GM19438 (cell line): Measurements from ENCODE around the gene RHBDL2.
"Not testable (repeated sequence)": the region's sequence is repeated elsewhere in the genome, so short reads cannot be mapped to it uniquely, and the experiment has no call there.

Experiments used
- ATAC-seq: cut with Tn5 transposase; IDR thresholded peaks from one replicate; pipeline ENCODE4 v1.9.1; 2021; ENCODE audit warnings: low read depth; ENCODE audit not compliant: unreplicated experiment

The RHBDL2 gene

DNA sequence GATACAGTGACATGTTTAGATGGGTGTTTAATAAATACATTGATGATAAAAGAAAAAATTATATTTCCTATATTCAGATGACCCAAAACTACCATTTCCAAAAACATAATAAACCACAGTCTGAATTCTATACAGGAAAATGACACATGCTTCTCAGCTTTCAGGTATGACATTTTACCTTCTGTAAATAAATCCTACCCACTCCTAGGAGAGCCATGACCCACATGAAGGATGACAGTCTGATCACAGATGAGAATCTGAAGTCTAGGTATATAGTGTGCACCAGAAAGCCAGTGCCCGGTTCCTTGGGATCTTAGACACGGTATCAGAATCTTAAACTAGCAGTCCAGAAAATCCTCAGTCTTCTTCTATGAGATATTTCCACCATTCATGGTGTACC, 56.5 kb downstream of the RHBDL2 start:
- no peak for ATAC-seq

DNA sequence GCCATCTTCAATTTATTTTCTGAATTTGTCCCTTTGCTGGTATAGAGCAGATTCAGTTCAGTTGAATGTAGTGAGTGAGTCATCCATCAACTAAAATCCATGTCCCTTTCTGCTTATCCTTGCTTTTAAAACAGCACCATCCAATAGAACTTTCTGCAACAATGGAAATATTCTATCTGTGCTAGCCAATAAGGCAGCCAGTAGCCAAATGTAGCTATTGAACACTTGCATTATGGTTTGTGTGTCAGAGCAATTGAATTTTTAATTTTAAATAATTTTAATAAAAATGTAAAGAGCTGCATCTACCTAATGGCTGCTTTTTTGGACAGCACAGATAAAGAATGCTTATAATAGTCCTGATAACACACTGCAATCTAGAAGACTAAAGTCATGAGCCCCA, 60.1 kb downstream of the RHBDL2 start, which contains the start of gene GJA9:
TSS of gene GJA9 (minus strand) at position 101 of the 400 bp plus-strand sequence. CDS start 5,489 bp downstream, outside the sequence.
- ATAC-seq = no peak

DNA sequence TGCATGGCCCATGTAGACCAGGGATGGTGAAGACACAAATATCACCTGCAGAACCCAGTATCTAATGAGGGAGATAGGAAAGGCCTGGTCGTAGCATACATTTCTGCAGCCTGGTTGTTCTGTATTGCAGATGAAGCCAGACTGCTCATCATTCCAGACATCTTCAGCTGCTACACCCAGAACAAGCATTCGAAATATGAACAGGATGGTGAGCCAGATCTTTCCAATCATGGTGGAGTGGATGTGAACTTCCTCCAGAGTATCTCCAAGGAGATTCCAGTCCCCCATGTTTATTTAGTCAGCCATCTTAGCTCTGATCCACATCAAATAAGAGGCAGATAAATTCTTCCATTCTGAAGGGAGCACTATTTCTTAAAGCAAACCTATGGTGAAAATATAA, 65.8 kb downstream of the RHBDL2 start:
- ATAC-seq = no peak

DNA sequence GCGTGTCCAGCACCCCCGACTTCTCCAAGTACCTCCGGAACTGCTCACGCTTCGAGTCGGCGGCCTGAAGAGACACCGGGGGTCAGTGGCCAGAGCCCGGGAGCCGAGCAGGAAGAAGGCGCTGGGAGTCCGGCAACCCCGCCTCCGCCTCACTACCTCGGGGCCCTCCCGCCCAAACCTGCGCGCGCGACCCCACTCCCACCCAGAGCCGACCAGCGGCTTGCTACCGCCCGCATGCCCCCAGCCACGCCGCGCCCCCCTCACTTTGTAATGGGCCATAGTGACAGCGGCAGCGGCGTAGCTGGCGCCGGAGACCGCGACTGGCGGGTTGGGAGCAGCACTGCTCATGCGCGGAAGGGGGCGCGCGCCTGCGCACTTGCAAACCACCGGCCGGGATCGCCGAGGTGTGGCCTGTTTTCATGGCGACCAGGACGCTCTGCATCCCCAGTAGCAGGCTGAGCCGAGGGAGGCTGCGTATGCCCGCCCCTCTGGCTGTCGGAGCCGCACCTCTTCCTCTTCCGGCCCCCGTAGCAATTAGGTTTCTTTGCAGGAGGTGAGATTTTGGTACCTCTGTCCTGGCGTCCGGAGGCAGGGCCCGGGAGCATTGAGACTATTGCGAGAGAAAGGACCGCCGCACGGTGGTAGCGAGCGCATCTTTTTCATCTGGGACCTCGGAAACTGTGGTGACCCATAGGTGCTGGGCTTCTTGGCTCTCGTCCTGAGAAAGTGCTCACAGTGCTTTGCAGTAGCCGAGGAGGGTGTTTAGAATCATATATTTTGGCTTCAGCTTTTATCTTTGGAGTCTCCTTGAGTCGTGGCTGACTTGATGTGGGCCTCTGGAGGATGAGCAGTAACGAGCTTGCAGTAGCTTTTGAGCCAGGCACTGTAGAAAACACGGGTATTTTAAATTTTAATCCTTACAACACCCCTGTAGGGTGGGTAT, 68.3 kb downstream of the RHBDL2 start, which contains the start of gene MYCBP:
TSS of gene MYCBP (minus strand) at position 322 of the 943 bp plus-strand sequence. CDS start at position 279, 43 bp downstream.
- ATAC-seq = peak; percentile 96

DNA sequence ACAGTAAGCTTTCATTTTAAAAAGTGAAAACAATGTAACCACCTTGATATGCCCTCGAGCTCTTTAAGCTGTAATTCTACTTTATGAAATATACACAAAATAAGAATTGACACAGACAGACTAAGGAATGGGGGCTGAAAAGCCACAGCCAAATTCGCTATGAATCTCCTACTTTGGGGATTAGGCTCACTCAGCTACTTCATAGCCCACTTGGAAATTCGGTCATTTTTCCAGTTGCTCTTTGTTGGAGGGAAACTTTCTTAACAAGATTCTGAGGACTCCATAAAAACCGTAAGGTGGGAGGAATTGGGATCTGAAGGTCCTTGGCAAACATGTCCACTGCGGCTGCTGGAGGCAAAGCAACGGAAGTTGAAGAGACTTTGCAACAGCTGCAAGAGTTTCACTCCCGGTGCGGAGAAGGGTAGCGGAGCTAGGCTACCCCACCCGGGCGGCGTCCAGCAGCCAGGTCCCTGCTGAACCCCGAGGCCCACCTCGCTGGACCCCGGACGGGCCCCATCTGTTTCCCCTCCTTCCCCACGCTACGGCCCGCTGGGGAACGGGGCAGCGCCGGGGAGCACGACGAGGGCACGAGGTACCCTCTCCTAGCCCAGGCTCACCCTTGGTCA, 69.1 kb downstream of the RHBDL2 start:
- ATAC-seq = peak; percentile 38

DNA sequence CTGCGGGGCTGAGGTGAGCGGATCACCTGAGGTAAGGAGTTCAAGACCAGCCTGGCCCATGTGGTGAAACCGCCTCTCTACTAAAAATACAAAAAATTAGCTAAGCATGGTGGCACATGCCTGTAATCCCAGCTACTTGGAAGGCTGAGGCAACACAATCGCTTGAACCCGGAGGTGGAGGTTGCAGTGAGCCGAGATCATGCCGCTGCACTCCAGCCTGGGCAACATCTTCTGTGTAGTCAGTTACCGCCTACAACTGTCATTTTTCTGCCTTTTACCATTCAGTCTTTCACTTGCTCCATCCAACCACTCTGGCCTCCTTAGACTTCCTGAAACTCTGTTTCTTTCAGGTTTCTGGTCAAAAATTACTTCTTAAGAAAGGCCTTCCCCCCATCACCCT, 70.6 kb downstream of the RHBDL2 start:
- ATAC-seq = no peak

DNA sequence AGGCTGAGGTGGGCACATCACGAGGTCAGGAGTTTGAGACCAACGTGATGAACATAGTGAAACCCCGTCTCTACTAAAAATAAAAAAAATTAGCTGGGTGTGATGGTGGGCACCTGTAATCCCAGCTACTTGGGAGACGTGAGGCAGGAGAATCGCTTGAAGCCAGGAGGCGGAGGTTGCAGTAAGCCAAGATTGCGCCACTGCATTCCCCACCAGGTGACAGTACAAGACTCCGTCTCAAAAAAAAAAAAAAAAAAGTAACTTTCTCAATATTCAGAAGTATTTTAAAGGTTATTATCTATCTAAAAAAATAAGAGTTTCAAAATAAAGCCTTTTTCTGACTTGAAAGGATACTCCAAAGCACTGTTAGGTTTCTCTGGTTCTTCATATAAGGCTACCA, 74.4 kb downstream of the RHBDL2 start:
- no peak for ATAC-seq

DNA sequence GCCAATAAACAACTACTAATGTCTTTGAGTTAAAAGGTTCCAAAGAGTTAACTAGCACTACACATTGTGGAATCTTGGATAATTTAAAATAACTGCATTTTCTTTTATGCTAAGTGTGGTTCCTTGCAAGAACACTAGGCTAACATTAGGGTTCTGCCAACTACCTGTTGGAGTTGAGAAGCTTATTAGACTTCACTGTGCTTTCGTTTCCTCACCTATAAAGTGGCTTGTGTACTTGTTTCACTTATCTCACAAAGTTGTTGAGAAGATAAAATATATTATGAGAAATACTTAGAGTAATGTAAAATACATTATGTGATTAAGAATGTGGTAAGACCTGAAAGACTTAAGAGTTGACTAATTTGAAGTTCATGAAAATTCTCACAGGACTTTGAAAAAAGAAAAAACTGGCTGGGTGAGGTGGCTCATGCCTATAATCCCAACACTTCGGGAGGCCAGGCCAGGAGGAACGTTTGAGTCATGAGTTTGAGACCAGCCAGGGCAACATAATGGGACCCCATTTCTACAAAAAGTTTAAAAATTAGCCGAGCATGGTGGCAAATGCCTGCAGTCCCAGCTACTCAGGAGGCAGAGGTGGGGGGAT, 76.4 kb downstream of the RHBDL2 start:
- no peak for ATAC-seq

DNA sequence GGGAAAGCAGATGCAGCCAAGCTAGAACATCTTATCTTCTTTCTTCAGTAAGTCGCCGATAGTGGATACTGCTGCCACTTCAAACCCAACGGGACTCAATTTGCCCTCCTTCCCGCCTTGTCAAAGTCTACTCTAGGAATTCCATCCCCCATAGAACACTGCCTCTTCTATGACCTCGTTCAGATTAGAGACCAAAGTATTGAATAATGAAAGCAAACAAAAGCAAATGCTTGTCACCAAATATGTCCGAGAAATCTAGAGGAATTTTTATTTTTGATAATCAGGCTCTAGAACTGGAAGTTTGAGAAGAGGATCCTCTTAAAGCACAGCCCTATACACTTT, 81.2 kb downstream of the RHBDL2 start:
- ATAC-seq = no peak

DNA sequence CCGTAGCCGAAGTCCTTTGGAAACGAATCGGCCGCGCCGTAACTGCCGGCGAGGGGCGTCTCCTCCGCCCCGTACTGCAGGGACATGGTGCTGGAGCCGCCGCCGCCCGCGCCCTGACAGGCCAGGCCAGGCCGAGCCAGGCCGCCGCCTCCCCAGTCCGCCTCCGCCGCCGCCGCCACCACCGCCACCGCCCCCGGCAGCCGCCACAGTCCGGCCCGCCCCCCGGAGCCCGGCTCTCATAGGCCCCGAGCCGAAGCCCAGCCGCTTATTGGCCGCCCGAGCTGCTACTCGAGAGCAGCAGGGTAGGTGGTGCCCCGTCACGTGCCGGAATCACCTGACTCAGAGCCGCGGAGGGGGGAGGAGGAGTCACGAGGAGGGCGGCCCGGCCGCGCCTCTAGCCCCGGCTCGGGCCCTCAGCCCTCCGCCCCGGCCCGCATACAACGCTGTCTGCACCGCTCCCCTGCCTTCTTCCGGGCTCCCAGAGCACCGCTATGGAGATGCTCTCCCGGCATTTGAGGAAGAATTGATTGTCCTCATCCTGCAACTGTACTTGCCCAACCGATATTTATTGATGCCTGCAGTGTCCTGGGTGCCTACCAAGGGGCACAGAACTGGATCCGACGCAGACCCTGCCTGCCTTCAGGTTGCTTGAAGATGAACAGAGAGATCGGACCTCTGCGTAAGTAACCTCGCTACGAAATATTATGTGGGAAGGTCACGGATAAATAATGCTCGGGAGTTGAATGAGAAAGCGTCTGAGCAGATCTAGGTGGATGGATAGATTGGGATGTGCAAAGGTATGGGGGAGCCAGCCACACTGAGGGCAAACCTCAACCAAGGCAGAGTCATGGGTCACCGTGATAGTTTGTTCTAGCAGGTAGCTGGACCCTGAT, 81.8 kb downstream of the RHBDL2 start, which contains the start of gene RRAGC:
TSS of gene RRAGC (minus strand) at position 212 of the 893 bp plus-strand sequence. CDS start at position 86, 126 bp downstream.
- ATAC-seq = peak; percentile 85

DNA sequence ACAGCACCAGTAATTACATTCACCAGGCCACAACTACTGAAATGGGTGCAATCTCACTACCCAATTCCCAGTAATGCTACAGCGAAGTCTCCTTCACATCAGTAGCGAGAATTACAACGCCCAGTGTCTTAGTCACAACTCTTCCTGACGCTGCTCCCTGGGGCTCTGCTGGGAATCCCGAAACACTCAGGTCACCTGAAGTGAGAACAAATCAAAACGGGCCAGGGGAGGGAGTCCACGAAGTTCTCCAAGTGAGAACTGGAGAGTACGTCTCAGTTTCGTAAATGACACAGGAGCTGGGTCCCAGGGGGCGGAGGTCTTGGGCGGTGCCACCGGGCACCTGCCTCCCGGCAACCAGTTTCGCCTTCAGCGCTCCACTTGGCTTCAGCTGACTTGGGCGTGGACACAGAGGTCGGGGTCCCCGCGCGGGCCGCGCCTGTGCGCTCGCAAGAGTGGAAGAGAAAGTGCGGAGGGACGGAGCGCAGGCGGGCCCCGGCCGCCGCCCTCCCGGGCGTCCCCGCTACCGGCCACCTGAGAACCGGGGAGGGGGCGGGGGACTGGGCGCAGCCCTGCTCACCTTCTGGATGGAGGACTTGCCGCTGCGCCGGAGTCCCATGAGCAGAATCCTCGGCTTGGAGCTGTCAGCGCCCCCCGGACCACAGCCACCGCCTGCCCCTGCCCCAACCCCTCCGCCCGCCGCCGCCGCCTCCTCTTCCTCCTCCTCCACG, 82.6 kb downstream of the RHBDL2 start:
- peak; percentile 37 for ATAC-seq

DNA sequence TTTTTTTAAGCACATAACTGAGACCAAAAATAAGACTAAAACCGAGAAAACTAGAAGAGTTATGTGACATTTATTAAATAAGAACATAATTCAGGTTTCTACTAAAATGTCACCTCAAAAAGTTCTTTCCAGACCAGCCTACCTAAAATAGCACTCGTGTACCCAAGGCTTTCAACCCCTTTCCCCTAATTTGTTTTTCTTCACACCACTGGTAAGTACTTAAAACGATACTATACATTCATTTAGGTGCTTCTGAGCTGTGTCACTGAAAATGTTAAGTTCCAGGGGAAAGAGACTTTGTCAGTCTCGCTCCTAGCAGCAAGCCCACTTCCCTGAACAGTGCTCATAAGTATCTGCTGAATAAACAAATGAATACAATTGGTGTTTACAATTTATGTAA, 88.8 kb downstream of the RHBDL2 start:
- ATAC-seq = no peak

DNA sequence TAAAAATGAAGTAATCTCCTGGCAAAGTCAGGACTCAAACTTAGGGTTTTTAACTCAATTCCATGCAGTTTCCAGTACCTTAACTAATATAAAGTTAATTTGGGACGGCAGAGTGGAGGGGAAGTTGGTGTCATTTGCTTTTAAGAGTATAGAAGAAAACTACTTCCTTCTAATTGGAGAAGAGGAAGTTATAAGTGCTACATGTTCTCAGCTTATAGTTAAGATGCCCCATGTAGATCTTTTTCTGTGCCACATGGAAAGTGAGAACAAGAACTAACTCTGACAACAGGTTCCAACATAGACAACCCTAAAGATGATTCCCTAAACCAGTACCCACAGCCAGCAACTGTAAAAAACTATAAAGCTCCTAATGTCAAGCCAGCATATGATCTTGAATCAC, 93.6 kb downstream of the RHBDL2 start:
- no peak for ATAC-seq

DNA sequence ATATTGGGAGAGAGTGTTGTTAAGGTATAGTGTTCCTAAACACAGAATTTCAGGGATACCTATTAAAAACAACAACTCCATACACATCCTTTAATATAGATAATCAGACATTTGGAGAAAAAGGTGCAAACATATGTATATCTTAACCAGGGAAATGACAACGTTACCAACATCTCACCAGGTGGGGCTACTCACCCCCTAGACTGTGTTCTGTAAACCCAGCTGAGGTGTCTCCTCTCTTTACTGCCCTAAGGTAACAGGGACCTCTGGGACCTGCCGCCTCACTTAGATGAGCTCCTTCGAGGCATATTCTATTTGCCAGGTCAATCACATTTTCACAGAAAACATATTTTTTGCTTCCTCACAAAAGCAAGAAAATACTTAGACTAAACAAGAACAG, 95.4 kb downstream of the RHBDL2 start:
- ATAC-seq = no peak

DNA sequence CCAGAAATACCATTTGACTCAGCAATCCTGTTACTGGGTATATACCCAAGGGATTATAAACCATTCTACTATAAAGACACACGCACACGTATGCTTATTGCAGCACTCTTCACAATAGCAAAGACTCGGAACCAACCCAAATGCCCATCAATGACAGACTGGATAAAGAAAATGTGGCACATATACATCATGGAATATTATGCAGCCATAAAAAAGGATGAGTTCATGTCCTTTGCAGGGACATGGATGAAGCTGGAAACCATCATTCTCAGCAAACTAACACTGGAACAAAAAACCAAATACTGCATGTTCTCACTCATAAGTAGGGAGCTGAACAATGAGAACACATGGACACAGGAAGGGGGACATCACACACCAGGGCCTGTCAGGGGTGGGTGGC, 96.5 kb downstream of the RHBDL2 start:
- ATAC-seq = not testable (repeated sequence)

DNA sequence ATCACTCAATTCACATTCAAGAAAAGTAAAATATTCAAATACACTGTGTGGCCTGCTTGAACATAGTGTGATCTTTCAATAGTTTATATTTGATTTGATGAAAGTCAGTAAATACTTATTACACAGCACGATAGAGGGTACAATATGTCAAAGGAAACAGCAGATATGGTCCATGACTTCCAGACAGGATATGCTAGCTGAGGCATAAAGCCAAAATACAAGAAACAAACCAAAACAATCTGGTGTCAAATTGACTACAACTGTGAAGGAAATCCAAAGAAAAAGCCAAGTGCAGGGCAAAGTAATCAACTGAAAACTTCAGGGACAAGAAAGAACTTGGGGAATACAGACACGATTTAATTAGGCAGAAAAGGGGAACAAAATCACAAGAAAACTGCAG, 101.3 kb downstream of the RHBDL2 start:
- ATAC-seq = no peak

DNA sequence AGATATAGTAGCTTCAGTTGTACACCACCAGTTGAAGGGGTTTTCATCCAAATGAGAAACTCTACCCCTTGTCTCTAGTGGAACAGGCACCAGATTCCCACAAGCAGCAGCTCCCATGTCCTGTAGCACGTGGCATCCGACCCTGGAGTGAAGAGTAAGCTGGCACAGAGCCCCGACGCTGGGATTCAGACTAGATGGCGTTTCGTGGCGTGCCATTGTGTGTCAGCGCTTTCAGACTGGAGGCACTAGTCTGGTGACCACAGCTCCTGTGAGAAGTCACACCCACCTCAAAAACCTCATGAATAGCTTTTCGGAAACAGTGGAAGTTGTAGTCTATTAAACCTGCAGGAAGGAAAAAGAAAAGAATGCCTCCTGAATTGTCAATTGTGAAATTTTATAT, 102.3 kb downstream of the RHBDL2 start:
- no peak for ATAC-seq

DNA sequence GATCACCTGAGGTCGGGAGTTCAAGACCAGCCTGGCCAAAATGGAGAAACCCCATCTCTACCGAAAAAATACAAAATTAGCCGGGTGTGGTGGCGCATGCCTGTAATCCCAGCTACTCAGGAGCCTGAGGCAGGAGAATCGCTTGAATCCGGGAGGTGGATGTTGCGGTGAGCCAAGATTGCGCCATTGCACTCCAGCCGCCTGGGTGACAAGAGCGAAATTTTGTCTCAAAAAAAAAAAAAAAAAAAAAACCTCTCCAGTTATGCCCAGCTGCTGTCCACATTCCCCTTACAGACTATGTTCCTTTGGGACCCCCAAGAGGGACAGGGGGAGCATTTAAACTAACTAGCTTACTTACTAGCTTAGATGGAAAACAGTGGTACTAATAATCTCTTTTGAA, 105.3 kb downstream of the RHBDL2 start:
- ATAC-seq = not testable (repeated sequence)
